Endodermal cell (in vitro differentiated cells): ENCODE results near the gene POGLUT3. TPM values are rescaled to one million over a fixed set of nuclear protein-coding genes. Genes with fewer than 3 reads are reported as not detected.

ENCODE experiments used
- DNase-seq: peaks from one replicate; pipeline ENCODE4 v3.0.0-alpha.2; 2017
- H3K27ac ChIP-seq: 2 replicates; pipeline ENCODE4 v1.5.1; 2013; ENCODE audit warnings: mild to moderate bottlenecking, low read depth, low read length, moderate library complexity
- H3K27me3 ChIP-seq: 2 replicates; pipeline ENCODE4 v1.6.1; 2013; ENCODE audit warnings: mild to moderate bottlenecking, low read length, moderate library complexity; ENCODE audit not compliant: insufficient read depth, control insufficient read depth, poor library complexity, severe bottlenecking
- H3K36me3 ChIP-seq: 2 replicates; pipeline ENCODE4 v1.7.0; 2013; ENCODE audit warnings: mild to moderate bottlenecking, low read length, moderate library complexity; ENCODE audit not compliant: control insufficient read depth, insufficient read depth
- H3K4me1 ChIP-seq: one replicate; pipeline ENCODE4 v1.7.0; 2013; ENCODE audit warnings: low read length; ENCODE audit not compliant: control insufficient read depth, insufficient read depth
- H3K4me3 ChIP-seq: 2 replicates; pipeline ENCODE4 v1.5.1; 2013; ENCODE audit warnings: mild to moderate bottlenecking, low read length, moderate library complexity
- H3K9ac ChIP-seq: 2 replicates; pipeline ENCODE4 v1.6.1; 2013; ENCODE audit warnings: mild to moderate bottlenecking, low read length, moderate library complexity; ENCODE audit not compliant: poor library complexity, severe bottlenecking; ENCODE audit errors: extremely low read depth
- H3K9me3 ChIP-seq: 2 replicates; pipeline ENCODE4 v1.6.1; 2013; ENCODE audit warnings: mild to moderate bottlenecking, low read length, moderate library complexity; ENCODE audit not compliant: control insufficient read depth
- H3K27ac Mint-ChIP-seq: 2 replicates; pipeline ENCODE4 v1.8.0; 2020; ENCODE audit warnings: mixed read lengths
- H3K27me3 Mint-ChIP-seq: 2 replicates; pipeline ENCODE4 v1.8.0; 2021; ENCODE audit warnings: mild to moderate bottlenecking, mixed read lengths; ENCODE audit not compliant: insufficient read depth
- H3K36me3 Mint-ChIP-seq: 2 replicates; pipeline ENCODE4 v1.8.0; 2020; ENCODE audit warnings: low read depth, mixed read lengths
- H3K4me1 Mint-ChIP-seq: 2 replicates; pipeline ENCODE4 v1.8.0; 2020; ENCODE audit warnings: mixed read lengths
- H3K4me3 Mint-ChIP-seq: 2 replicates; pipeline ENCODE4 v1.8.0; 2020; ENCODE audit warnings: mild to moderate bottlenecking, moderate library complexity, mixed read lengths
- H3K9me3 Mint-ChIP-seq: 2 replicates; pipeline ENCODE4 v1.8.0; 2020; ENCODE audit warnings: mild to moderate bottlenecking, mixed read lengths
- CTCF ChIP-seq: fragments of 200-600 bp; sonication (generic); conservative IDR thresholded peaks from 2 replicates; pipeline ENCODE4 v1.5.0; 2021; ENCODE audit warnings: antibody characterized with exemption, mild to moderate bottlenecking
- WGBS, 2 experiments: methylation state at CpG; one replicate each; pipeline versions ENCODE4 v1.1.5 to v1.1.7; 2013; ENCODE audit warnings: missing lambda C conversion rate in 2 of 2, mixed read lengths in 1 of 2; ENCODE audit not compliant: insufficient coverage in 1 of 2, insufficient read length in 1 of 2; 5-methylcytosine and 5-hydroxymethylcytosine counted together
- total RNA-seq, 2 donors: library from RNA; stranded (reverse); fragmentation: NEBNext Ultra II Directional in 1 of 2; extraction: Animal tissue kit (Norgen Biotek cat#: 25700) in 1 of 2; gene quantifications; 2 replicates in 1 of 2; 3 replicates in 1 of 2; pipeline ENCODE4 v1.2.1, GENCODE V29; 2021

Gene POGLUT3
- total RNA-seq, 2 donors from 2014 or later = 22.0 to 28.7 TPM

DNA sequence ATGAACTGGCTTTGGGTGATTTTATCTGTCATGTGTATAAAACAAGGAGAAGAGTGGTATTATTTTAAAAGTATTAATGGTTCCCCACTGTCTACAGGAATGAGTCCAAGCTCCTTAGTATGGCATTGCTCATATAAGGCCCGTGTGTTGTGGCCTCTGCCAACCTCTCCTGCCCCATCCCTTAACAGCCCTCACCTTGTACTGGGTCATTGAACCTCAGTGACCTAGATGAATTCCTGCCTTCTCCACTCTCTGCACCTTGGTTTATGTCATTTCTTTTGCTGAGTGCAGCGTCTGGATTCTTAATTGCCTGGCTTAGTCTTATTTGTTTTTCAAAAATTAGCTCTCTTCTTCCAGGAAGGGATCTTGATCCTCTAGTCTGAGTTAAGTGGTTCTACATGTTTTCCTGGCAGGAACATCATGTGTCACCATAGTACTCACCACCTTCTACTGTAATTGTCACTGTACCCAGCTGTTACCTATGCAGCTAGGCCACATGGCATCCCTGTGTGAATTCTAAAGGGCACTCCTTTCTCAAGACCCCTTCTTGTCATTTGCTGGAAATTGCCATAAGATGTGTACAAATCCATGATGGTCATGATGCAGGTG, 36.2 kb upstream of the POGLUT3 start:
- no peak overlapping the region for H3K27ac Mint-ChIP-seq
- Histone ChIP-seq H3K4me3 (no peak overlapping the region), H3K36me3 (peaks cover 9% of the 10 kb centered on the region), H3K9me3 (no peaks in the 10 kb centered on the region), H3K4me1 (no peaks in the 10 kb centered on the region), H3K27ac (no peak overlapping the region), H3K9ac (no peak overlapping the region), H3K27me3 (no peaks in the 10 kb centered on the region)
- no peak for TF ChIP-seq CTCF
- no peaks in the 10 kb centered on the region for H3K27me3 Mint-ChIP-seq
- H3K4me1 Mint-ChIP-seq = peaks cover 13% of the 10 kb centered on the region
- DNase-seq = no peak
- no peaks in the 10 kb centered on the region for H3K36me3 Mint-ChIP-seq
- WGBS, 2 experiments = 90 to 97% methylated on average over 2 of the region's 2 CpGs
- H3K4me3 Mint-ChIP-seq = no peak overlapping the region
- no peaks in the 10 kb centered on the region for H3K9me3 Mint-ChIP-seq

DNA sequence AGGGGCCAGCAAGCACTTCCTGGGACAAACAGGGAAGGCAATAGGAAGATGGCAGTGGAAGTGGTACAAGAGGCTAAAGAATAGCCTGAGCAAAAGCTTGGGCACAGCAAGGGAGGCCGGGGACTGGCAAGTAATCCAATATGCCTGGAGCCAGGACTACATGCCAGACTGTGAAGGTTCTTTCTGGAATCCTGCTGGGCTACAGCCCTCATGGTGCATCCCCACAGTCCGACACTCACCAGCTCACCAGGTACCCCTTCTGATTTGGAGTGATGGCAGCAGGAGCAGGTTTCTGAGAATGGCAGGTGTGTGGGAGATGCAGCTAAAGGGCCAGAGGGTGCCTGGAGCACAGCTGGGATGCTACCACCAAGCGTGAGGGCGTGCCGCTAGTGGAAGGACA, 32.2 kb upstream of the POGLUT3 start:
- Histone ChIP-seq H3K4me1 (no peaks in the 10 kb centered on the region), H3K9ac (no peak overlapping the region), H3K36me3 (peaks cover 2% of the 10 kb centered on the region), H3K4me3 (no peak overlapping the region), H3K27me3 (no peaks in the 10 kb centered on the region), H3K27ac (no peak overlapping the region), H3K9me3 (peaks cover 1% of the 10 kb centered on the region)
- no peak overlapping the region for H3K27ac Mint-ChIP-seq
- no peak overlapping the region for H3K4me3 Mint-ChIP-seq
- DNase-seq = no peak
- H3K9me3 Mint-ChIP-seq = no peaks in the 10 kb centered on the region
- H3K36me3 Mint-ChIP-seq = no peaks in the 10 kb centered on the region
- H3K4me1 Mint-ChIP-seq = no peaks in the 10 kb centered on the region
- 99 to 100% methylated on average over 4 to 5 of the region's 5 CpGs for WGBS, 2 experiments
- TF ChIP-seq CTCF = no peak
- H3K27me3 Mint-ChIP-seq = peaks cover 2% of the 10 kb centered on the region

DNA sequence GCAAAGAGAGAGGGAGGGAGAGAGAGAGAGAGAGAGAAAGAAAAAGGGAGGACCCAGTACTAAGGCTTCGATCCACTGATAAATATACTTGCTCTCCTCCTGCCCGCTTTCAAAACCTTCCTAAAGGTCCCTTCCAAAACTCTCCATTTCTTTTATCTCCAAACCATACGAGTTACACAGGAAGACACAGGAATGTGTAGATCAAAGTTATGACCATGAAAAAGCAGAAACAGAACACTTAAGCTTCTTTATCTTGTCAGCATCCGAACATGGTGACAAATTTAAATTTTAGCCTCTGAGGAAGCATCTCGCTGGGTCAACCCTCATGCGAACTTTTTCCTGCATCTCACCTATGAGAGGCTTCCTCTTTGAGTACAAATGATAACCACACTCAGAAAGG, 29.2 kb upstream of the POGLUT3 start:
- H3K9me3 ChIP-seq = peaks cover 8% of the 10 kb centered on the region
- H3K27me3 Mint-ChIP-seq = peaks cover 2% of the 10 kb centered on the region
- H3K36me3 Mint-ChIP-seq = peaks cover 4% of the 10 kb centered on the region
- H3K9me3 Mint-ChIP-seq = no peaks in the 10 kb centered on the region
- H3K9ac ChIP-seq = no peak overlapping the region
- H3K4me3 Mint-ChIP-seq = no peak overlapping the region
- H3K36me3 ChIP-seq = peaks cover 8% of the 10 kb centered on the region
- H3K4me1 ChIP-seq = no peaks in the 10 kb centered on the region
- H3K4me3 ChIP-seq = no peak overlapping the region
- no peak overlapping the region for H3K27ac Mint-ChIP-seq
- no peak for DNase-seq
- H3K4me1 Mint-ChIP-seq = no peaks in the 10 kb centered on the region
- H3K27ac ChIP-seq = no peak overlapping the region
- no peak for TF ChIP-seq CTCF
- 89 to 94% methylated on average over 2 to 6 of the region's 6 CpGs for WGBS, 2 experiments
- H3K27me3 ChIP-seq = no peaks in the 10 kb centered on the region
